Subcutaneous abdominal adipose tissue (tissue), 5 donors: Measurements from ENCODE around the gene DYNC2LI1.

Experiments used
- H3K27ac ChIP-seq: one replicate; pipeline ENCODE4 v1.7.0; 2013; ENCODE audit warnings: low read depth, mild to moderate bottlenecking, inconsistent platforms, low read length, moderate library complexity
- H3K27me3 ChIP-seq, 5 donors: one replicate each; pipeline ENCODE4 v1.7.0; 2013; ENCODE audit warnings: low read length in 5 of 5, inconsistent platforms in 1 of 5; ENCODE audit not compliant: control insufficient read depth in 5 of 5, insufficient read depth in 4 of 5
- H3K36me3 ChIP-seq, 5 donors: one replicate each; pipeline ENCODE4 v1.7.0; 2013; ENCODE audit warnings: low read length in 5 of 5; ENCODE audit not compliant: control insufficient read depth in 5 of 5, insufficient read depth in 5 of 5
- H3K4me1 ChIP-seq, 5 donors: one replicate each; pipeline ENCODE4 v1.7.0; 2013; ENCODE audit warnings: low read length in 5 of 5, mild to moderate bottlenecking in 3 of 5, moderate library complexity in 1 of 5; ENCODE audit not compliant: control insufficient read depth in 5 of 5, insufficient read depth in 5 of 5
- H3K4me3 ChIP-seq, 5 donors: one replicate each; pipeline ENCODE4 v1.7.0; 2013; ENCODE audit warnings: low read length in 5 of 5, low read depth in 1 of 5
- H3K9ac ChIP-seq, 5 donors: one replicate each; pipeline ENCODE4 v1.7.0; 2013; ENCODE audit warnings: low read length in 5 of 5, mild to moderate bottlenecking in 4 of 5, moderate library complexity in 3 of 5
- H3K9me3 ChIP-seq, 5 donors: one replicate each; pipeline ENCODE4 v1.7.0; 2013; ENCODE audit warnings: low read length in 5 of 5; ENCODE audit not compliant: control insufficient read depth in 5 of 5
- donor health status: healthy.
- donor health status: healthy.
- donor health status: healthy.
- donor health status: healthy.
- donor health status: healthy.

The DYNC2LI1 gene

DNA sequence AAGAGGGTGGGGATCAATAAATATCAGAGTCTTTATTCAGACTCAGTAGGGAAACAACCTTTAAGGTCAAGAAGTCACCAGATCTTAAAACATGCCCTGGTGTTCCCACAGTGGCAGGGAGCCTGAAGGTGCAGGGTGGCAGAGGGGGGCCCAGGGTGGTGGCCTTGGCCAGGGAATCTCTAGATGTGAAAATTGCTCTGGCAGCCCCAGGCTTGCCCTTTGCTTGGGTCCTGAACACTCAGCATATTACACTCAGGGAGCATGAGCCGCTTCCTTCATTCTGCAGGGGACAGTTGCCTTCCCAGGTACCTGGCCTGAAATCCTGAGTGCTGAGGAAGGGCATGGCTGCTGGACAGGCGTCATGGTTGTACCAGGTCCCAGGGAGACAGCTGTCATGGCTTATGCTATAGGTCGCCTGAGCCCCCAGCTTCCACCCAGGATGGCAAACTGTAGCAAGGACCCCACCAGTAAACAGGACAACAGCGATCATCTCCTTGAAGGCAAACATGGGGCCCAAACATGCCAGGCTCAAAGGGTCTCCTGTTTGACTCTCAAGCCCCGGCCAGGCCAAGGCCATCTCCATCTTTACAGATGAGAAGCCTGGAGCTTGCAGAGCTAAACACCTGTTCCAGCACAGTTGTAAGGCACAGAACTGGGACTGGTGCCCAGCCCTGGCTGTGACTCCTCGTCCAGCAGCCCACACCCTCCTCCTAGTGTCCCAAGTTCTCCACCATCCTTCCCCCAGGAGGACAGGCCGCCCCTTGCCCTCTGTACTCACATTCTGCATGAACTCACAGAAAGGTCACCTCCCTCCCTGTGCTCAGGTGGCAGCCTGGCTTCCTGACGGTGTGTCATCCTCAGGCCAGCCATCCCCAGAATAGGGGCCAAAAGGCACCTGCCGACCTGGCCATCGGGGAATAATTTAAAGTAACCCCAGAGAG is 79.6 kb downstream of the DYNC2LI1 start:
- Histone ChIP-seq H3K4me1 (peaks cover 0 to 3% (median 0%) of the 10 kb centered on the region in 5 donors), H3K9me3 (no peaks in the 10 kb centered on the region), H3K36me3 (no peaks in the 10 kb centered on the region), H3K27ac (no peak overlapping the region), H3K9ac (no peak overlapping the region), H3K27me3 (peaks cover 0 to 13% (median 10%) of the 10 kb centered on the region in 5 donors), H3K4me3 (no peak overlapping the region)

- Histone ChIP-seq H3K27me3 (peaks cover 4 to 13% (median 10%) of the 10 kb centered on the region in 5 donors), H3K36me3 (no peaks in the 10 kb centered on the region), H3K4me3 (no peak overlapping the region)
Measured at GRCh38 chr2:43854671-43855070, 80.8 kb downstream of the DYNC2LI1 start.

DNA sequence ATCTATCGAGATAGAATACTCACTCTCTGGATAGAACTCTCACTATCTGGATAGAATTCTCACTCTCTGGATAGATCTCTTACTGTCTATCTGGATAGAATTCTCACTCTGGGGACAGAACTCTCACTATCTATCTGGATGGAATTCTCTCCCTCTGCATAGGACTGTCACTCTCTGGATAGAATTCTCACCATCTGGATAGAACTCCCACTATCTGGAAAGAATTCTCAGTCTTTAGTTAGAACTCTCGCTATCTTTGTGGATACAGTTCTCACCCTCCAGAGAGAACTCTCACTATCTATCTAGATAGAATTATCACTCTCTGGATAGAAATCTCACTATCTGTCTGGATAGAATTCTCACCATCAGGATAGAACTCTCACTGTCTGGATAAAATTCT is 81.5 kb downstream of the DYNC2LI1 start:
- Histone ChIP-seq H3K27ac (no peak overlapping the region), H3K4me1 (peaks cover 0 to 3% (median 0%) of the 10 kb centered on the region in 5 donors), H3K36me3 (no peaks in the 10 kb centered on the region), H3K27me3 (peaks cover 4 to 13% (median 10%) of the 10 kb centered on the region in 5 donors), H3K9ac (no peak overlapping the region), H3K9me3 (no peaks in the 10 kb centered on the region), H3K4me3 (no peak overlapping the region)

More at GRCh38 chr2:43854671-43855070, 80.8 kb downstream of the DYNC2LI1 start:
- peaks cover 0 to 3% (median 0%) of the 10 kb centered on the region in 5 donors for H3K4me1 ChIP-seq
- H3K9ac ChIP-seq = no peak overlapping the region
- H3K27ac ChIP-seq = no peak overlapping the region
- H3K9me3 ChIP-seq = no peaks in the 10 kb centered on the region
